ENCODE data around the gene BTG4. TPM values are rescaled to one million over a fixed set of nuclear protein-coding genes. Genes with fewer than 3 reads are reported as not detected.

The BTG4 gene
- total RNA-seq, 1 experiment from 2014 or later = not detected

- POLR2A ChIA-PET = no interaction called here
- DNase-seq (ENCODE audit: low spot score) = no peak
- no peaks in the 10 kb centered on the region; the same call in none of the 2 replicates for H3K27me3 Mint-ChIP-seq (ENCODE audit: low read depth)
- no peak overlapping the region for H3K27ac Mint-ChIP-seq
- H3K9me3 Mint-ChIP-seq = no peaks in the 10 kb centered on the region
- no peak overlapping the region for H3K4me3 Mint-ChIP-seq
- no peaks in the 10 kb centered on the region for H3K36me3 Mint-ChIP-seq
- CTCF ChIA-PET = interaction anchor here (3.1 kb wide), 1 partner anchor 11 kb away, joined by 16 read pairs; no protein-coding TSS in a partner anchor
- TF ChIP-seq ZNF532 (CRISPR knock-in tag; IDR thresholded peaks at IDR 0.05; ENCODE audit: borderline replicate concordance) (no peak), MYBL2 (CRISPR knock-in tag; IDR thresholded peaks at IDR 0.05) (no peak), AR (CRISPR knock-in tag; IDR thresholded peaks at IDR 0.05) (no peak), SMAD3 (CRISPR knock-in tag; IDR thresholded peaks at IDR 0.05; ENCODE audit: borderline replicate concordance) (no peak), JUN (CRISPR knock-in tag; IDR thresholded peaks at IDR 0.05) (no peak)
- no peak for ATAC-seq
- peaks cover 14% of the 10 kb centered on the region for H3K4me1 Mint-ChIP-seq
Measured at GRCh38 chr11:111456859-111457730, 55.1 kb downstream of the BTG4 start.

DNA sequence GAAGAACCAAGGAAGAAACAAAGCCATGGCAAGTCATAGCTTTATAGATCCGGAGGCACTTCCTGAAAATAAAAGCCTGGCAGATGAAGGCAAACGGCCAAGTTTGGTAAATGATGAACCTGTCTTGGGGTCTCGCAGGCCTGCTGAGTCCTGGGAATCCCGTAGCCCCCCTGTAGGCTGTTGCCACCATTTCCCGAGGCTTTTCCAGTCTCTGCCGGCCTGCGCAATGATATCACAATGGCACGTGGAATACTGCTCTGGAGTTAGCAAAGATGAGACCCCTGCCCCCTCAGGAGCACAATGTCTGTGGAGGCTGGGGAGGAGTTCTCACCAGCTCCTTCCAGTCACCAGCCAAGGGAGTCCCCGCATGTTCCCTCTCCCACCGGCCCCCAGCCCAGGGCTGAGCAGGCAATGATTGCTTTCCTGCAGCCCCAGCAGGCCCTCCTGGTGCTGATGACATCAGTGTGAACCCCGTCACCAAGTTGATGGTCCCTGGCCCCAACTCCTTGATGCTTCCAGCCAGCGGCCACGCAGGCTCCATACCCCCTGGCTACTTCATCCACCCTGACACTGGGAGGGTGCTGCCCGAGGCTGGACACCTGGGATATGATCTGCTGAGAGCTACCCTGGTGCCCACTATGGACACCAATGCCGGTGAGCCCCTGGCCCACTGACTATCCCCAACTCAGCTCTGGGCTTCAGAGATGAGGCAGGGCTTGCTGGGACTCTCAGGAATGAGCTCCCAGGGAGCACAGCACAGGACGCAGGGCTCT lies 55.9 kb downstream of the BTG4 start:
- TF ChIP-seq SP1 (CRISPR knock-in tag; conservative IDR thresholded peaks at IDR 0.05) (no peak), PREB (CRISPR knock-in tag; IDR thresholded peaks at IDR 0.05; ENCODE audit: borderline replicate concordance) (no peak), RELA (CRISPR knock-in tag; IDR thresholded peaks at IDR 0.05; ENCODE audit: borderline replicate concordance) (no peak), KAT7 (CRISPR knock-in tag; IDR thresholded peaks at IDR 0.05; ENCODE audit: borderline replicate concordance) (no peak), JAZF1 (CRISPR knock-in tag; IDR thresholded peaks at IDR 0.05) (no peak), JUN (CRISPR knock-in tag; IDR thresholded peaks at IDR 0.05) (no peak), HMGXB4 (CRISPR knock-in tag; IDR thresholded peaks at IDR 0.05) (no peak), PRRX2 (CRISPR knock-in tag; IDR thresholded peaks at IDR 0.05) (no peak), ZNF317 (CRISPR knock-in tag; IDR thresholded peaks at IDR 0.05; ENCODE audit: borderline replicate concordance, low read depth) (no peak), ETV6 (CRISPR knock-in tag; IDR thresholded peaks at IDR 0.05) (no peak), CREM (CRISPR knock-in tag; IDR thresholded peaks at IDR 0.05) (no peak)
- TF ChIP-seq, protein P1, sequence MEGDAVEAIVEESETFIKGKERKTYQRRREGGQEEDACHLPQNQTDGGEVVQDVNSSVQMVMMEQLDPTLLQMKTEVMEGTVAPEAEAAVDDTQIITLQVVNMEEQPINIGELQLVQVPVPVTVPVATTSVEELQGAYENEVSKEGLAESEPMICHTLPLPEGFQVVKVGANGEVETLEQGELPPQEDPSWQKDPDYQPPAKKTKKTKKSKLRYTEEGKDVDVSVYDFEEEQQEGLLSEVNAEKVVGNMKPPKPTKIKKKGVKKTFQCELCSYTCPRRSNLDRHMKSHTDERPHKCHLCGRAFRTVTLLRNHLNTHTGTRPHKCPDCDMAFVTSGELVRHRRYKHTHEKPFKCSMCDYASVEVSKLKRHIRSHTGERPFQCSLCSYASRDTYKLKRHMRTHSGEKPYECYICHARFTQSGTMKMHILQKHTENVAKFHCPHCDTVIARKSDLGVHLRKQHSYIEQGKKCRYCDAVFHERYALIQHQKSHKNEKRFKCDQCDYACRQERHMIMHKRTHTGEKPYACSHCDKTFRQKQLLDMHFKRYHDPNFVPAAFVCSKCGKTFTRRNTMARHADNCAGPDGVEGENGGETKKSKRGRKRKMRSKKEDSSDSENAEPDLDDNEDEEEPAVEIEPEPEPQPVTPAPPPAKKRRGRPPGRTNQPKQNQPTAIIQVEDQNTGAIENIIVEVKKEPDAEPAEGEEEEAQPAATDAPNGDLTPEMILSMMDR (IDR thresholded peaks at IDR 0.05) = no peak
- TF ChIP-seq, protein P2, sequence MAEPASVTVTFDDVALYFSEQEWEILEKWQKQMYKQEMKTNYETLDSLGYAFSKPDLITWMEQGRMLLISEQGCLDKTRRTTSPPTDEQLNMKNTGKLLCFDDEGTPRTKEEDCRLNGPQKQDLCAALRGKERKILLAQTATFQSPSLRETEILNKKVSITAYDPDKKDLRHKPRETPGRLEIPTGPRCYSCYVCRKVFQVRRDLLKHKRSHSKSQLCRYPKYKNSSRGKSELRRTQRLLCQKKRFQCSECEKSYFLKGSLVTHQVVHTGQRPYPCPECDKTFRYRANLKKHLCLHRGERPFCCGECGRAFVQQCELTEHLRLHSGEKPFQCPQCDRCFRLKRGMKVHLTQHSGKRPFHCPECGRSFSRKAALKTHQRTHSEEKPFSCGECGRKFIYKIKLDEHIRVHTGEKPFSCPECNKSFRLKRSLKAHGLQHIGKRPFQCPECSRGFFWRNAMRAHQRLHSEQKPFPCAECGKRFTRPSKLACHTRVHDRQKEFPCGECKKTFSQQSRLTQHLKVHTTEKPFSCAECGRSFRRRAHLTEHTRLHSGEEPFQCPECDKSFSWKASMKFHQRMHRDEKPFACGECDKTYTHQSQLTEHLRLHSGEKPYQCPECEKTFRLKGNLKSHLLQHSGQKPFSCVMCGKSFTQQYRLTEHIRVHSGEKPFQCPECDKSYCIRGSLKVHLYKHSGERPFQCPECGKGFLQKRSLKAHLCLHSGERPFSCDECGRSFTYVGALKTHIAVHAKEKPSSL (CRISPR knock-in tag; conservative IDR thresholded peaks at IDR 0.05) = no peak
- CTCF ChIA-PET = interaction anchor here (0.9 to 3.1 kb wide), 8 partner anchors 10 to 367 kb away, joined by 3 to 19 read pairs (median 4); partner anchors contain the start of genes BTG4 and HOATZ

More for the DNA sequence above, 55.9 kb downstream of the BTG4 start:
- H3K27me3 Mint-ChIP-seq (ENCODE audit: low read depth) = no peaks in the 10 kb centered on the region; the same call in none of the 2 replicates
- no peak overlapping the region for H3K4me3 Mint-ChIP-seq
- DNase-seq (ENCODE audit: low spot score) (no peak), ATAC-seq (no peak)
- no peak overlapping the region for H3K27ac Mint-ChIP-seq
- H3K36me3 Mint-ChIP-seq = no peaks in the 10 kb centered on the region
- no peaks in the 10 kb centered on the region for H3K9me3 Mint-ChIP-seq
- H3K4me1 Mint-ChIP-seq = peaks cover 14% of the 10 kb centered on the region
- POLR2A ChIA-PET = no interaction called here
